ENCODE results near the gene SLC9A9. TPM values are rescaled to one million over a fixed set of nuclear protein-coding genes. Genes with fewer than 3 reads are reported as not detected.

SLC9A9 gene
- total RNA-seq, 1 donor from 2014 or later, result 20.4 TPM

GRCh38 chr3:143237077-143237627, 611.1 kb downstream of the SLC9A9 start:
- no peaks in the 10 kb centered on the region for H3K36me3 ChIP-seq (ENCODE audit: control insufficient read depth in 3 of 3, insufficient read depth in 3 of 3, low read length in 3 of 3)
- no peak overlapping the region for H3K4me3 ChIP-seq (ENCODE audit: low read length in 3 of 3)
- no peaks in the 10 kb centered on the region for H3K4me1 ChIP-seq (ENCODE audit: control insufficient read depth in 3 of 3, insufficient read depth in 3 of 3, low read length in 3 of 3)
- no peaks in the 10 kb centered on the region for H3K27me3 ChIP-seq (ENCODE audit: control insufficient read depth in 3 of 3, insufficient read depth in 3 of 3, low read length in 3 of 3)
- H3K9me3 ChIP-seq (ENCODE audit: control insufficient read depth in 3 of 3, low read length in 3 of 3), result no peaks in the 10 kb centered on the region
- no peak overlapping the region for H3K27ac ChIP-seq (ENCODE audit: low read depth, low read length)
- no peak overlapping the region for H3K9ac ChIP-seq (ENCODE audit: low read depth in 1 of 3, low read length in 3 of 3)

- H3K9ac ChIP-seq (ENCODE audit: low read depth in 1 of 3, low read length in 3 of 3), result no peak overlapping the region
- H3K4me3 ChIP-seq (ENCODE audit: low read length in 3 of 3), result no peak overlapping the region
- H3K4me1 ChIP-seq (ENCODE audit: control insufficient read depth in 3 of 3, insufficient read depth in 3 of 3, low read length in 3 of 3), result no peaks in the 10 kb centered on the region
- no peaks in the 10 kb centered on the region for H3K9me3 ChIP-seq (ENCODE audit: control insufficient read depth in 3 of 3, low read length in 3 of 3)
- H3K27me3 ChIP-seq (ENCODE audit: control insufficient read depth in 3 of 3, insufficient read depth in 3 of 3, low read length in 3 of 3), result no peaks in the 10 kb centered on the region
- no peak overlapping the region for H3K27ac ChIP-seq (ENCODE audit: low read depth, low read length)
- no peaks in the 10 kb centered on the region for H3K36me3 ChIP-seq (ENCODE audit: control insufficient read depth in 3 of 3, insufficient read depth in 3 of 3, low read length in 3 of 3)
Measured at GRCh38 chr3:143236226-143236964, 611.9 kb downstream of the SLC9A9 start.

GRCh38 chr3:143235614-143236204, 612.6 kb downstream of the SLC9A9 start:
- Histone ChIP-seq H3K4me3 (ENCODE audit: low read length in 3 of 3) (no peak overlapping the region), H3K27me3 (ENCODE audit: control insufficient read depth in 3 of 3, insufficient read depth in 3 of 3, low read length in 3 of 3) (no peaks in the 10 kb centered on the region), H3K4me1 (ENCODE audit: control insufficient read depth in 3 of 3, insufficient read depth in 3 of 3, low read length in 3 of 3) (no peaks in the 10 kb centered on the region), H3K9ac (ENCODE audit: low read depth in 1 of 3, low read length in 3 of 3) (no peak overlapping the region), H3K9me3 (ENCODE audit: control insufficient read depth in 3 of 3, low read length in 3 of 3) (no peaks in the 10 kb centered on the region), H3K27ac (ENCODE audit: low read depth, low read length) (no peak overlapping the region), H3K36me3 (ENCODE audit: control insufficient read depth in 3 of 3, insufficient read depth in 3 of 3, low read length in 3 of 3) (no peaks in the 10 kb centered on the region)

DNA sequence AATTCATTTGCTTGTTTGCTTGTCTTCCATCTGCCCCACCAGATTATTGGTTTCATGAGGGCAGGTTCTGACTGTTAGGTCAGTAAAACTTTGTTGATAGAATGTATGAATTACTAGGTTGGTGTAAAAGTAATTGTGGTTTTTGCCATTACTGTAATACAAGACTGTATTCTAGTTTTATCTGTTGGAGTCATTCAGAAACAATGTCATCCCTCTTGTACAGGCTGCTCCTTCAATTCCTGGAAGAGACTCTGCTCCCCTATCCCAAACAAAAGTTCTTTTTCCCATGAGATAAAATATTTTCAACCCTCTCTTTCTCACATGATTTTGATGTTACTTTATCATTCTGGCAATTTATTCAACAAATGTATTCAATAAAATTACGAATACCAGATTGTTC, 613.7 kb downstream of the SLC9A9 start:
- Histone ChIP-seq H3K4me3 (ENCODE audit: low read length in 3 of 3) (no peak overlapping the region), H3K36me3 (ENCODE audit: control insufficient read depth in 3 of 3, insufficient read depth in 3 of 3, low read length in 3 of 3) (no peaks in the 10 kb centered on the region), H3K27me3 (ENCODE audit: control insufficient read depth in 3 of 3, insufficient read depth in 3 of 3, low read length in 3 of 3) (no peaks in the 10 kb centered on the region), H3K4me1 (ENCODE audit: control insufficient read depth in 3 of 3, insufficient read depth in 3 of 3, low read length in 3 of 3) (no peaks in the 10 kb centered on the region), H3K27ac (ENCODE audit: low read depth, low read length) (no peak overlapping the region), H3K9ac (ENCODE audit: low read depth in 1 of 3, low read length in 3 of 3) (no peak overlapping the region), H3K9me3 (ENCODE audit: control insufficient read depth in 3 of 3, low read length in 3 of 3) (no peaks in the 10 kb centered on the region)

DNA sequence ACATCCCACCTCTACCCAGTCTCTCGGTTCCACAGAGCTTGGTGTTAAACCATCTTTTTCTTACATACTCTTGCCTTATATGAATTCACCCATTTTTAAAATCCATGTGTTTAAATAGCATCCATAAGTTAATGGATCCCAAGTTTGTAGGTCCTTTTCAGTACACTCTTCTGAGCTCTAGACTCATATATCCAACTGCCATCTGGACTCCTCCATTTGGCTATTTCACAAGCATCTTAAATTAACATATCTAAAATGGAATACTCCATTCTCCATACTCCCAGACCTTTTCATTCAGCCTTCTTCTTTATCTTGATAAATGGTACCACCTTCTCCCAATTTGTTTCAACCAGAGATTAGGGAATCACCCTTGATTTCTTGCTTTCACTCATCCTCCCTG, 615.3 kb downstream of the SLC9A9 start:
- Histone ChIP-seq H3K27me3 (ENCODE audit: control insufficient read depth in 3 of 3, insufficient read depth in 3 of 3, low read length in 3 of 3) (no peaks in the 10 kb centered on the region), H3K4me1 (ENCODE audit: control insufficient read depth in 3 of 3, insufficient read depth in 3 of 3, low read length in 3 of 3) (no peaks in the 10 kb centered on the region), H3K9me3 (ENCODE audit: control insufficient read depth in 3 of 3, low read length in 3 of 3) (no peaks in the 10 kb centered on the region), H3K4me3 (ENCODE audit: low read length in 3 of 3) (no peak overlapping the region), H3K9ac (ENCODE audit: low read depth in 1 of 3, low read length in 3 of 3) (no peak overlapping the region), H3K36me3 (ENCODE audit: control insufficient read depth in 3 of 3, insufficient read depth in 3 of 3, low read length in 3 of 3) (no peaks in the 10 kb centered on the region), H3K27ac (ENCODE audit: low read depth, low read length) (no peak overlapping the region)

DNA sequence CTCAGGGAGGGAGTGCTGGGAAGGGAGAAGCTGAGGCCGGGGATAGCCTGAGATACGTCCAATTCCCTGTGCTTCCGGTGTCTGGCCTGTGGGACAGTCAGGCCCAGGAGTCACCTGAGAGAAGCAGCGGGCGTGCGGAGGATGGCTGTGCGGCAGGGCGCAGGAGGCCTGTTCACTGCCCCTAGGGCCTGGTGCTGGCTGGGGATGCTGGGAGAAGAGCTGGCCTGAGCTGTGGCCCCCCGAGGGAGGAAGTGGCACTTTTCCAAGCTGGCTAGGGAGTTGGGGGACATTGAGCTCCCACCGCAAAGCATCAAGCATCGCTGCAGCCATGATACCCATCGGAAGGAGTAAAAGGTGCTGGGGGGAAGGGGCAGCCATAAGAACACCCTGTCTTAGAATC, 619.9 kb downstream of the SLC9A9 start:
- no peak overlapping the region for H3K9ac ChIP-seq (ENCODE audit: low read depth in 1 of 3, low read length in 3 of 3)
- H3K27me3 ChIP-seq (ENCODE audit: control insufficient read depth in 3 of 3, insufficient read depth in 3 of 3, low read length in 3 of 3), result no peaks in the 10 kb centered on the region
- no peaks in the 10 kb centered on the region for H3K9me3 ChIP-seq (ENCODE audit: control insufficient read depth in 3 of 3, low read length in 3 of 3)
- H3K4me1 ChIP-seq (ENCODE audit: control insufficient read depth in 3 of 3, insufficient read depth in 3 of 3, low read length in 3 of 3), result no peaks in the 10 kb centered on the region
- no peaks in the 10 kb centered on the region for H3K36me3 ChIP-seq (ENCODE audit: control insufficient read depth in 3 of 3, insufficient read depth in 3 of 3, low read length in 3 of 3)
- no peak overlapping the region for H3K4me3 ChIP-seq (ENCODE audit: low read length in 3 of 3)
- no peak overlapping the region for H3K27ac ChIP-seq (ENCODE audit: low read depth, low read length)

GRCh38 chr3:143226678-143227291, 621.5 kb downstream of the SLC9A9 start:
- no peaks in the 10 kb centered on the region for H3K36me3 ChIP-seq (ENCODE audit: control insufficient read depth in 3 of 3, insufficient read depth in 3 of 3, low read length in 3 of 3)
- no peaks in the 10 kb centered on the region for H3K9me3 ChIP-seq (ENCODE audit: control insufficient read depth in 3 of 3, low read length in 3 of 3)
- no peak overlapping the region for H3K9ac ChIP-seq (ENCODE audit: low read depth in 1 of 3, low read length in 3 of 3)
- no peaks in the 10 kb centered on the region for H3K4me1 ChIP-seq (ENCODE audit: control insufficient read depth in 3 of 3, insufficient read depth in 3 of 3, low read length in 3 of 3)
- H3K4me3 ChIP-seq (ENCODE audit: low read length in 3 of 3), result no peak overlapping the region
- H3K27me3 ChIP-seq (ENCODE audit: control insufficient read depth in 3 of 3, insufficient read depth in 3 of 3, low read length in 3 of 3), result no peaks in the 10 kb centered on the region
- H3K27ac ChIP-seq (ENCODE audit: low read depth, low read length), result no peak overlapping the region

DNA sequence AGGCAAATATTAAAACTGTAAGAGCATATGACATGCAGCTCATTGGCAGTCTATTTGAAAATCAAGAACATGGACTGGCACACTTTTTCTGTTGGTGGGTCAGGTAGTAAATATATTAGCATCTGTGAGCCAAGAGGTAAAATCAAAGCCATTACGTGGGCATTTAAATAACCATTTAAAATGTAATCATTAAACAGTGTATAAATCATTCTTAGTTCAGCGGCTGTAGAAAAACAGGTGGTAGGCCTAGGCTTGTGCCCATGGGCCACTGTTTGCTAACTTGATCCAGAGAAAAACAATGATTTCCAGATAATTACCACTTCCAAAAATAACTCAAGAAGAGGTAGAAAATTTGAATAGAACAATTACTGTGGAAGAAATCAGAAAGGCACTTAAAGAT, 623.6 kb downstream of the SLC9A9 start:
- Histone ChIP-seq H3K9ac (ENCODE audit: low read depth in 1 of 3, low read length in 3 of 3) (no peak overlapping the region), H3K4me3 (ENCODE audit: low read length in 3 of 3) (no peak overlapping the region), H3K4me1 (ENCODE audit: control insufficient read depth in 3 of 3, insufficient read depth in 3 of 3, low read length in 3 of 3) (no peaks in the 10 kb centered on the region), H3K9me3 (ENCODE audit: control insufficient read depth in 3 of 3, low read length in 3 of 3) (no peaks in the 10 kb centered on the region), H3K36me3 (ENCODE audit: control insufficient read depth in 3 of 3, insufficient read depth in 3 of 3, low read length in 3 of 3) (no peaks in the 10 kb centered on the region), H3K27ac (ENCODE audit: low read depth, low read length) (no peak overlapping the region), H3K27me3 (ENCODE audit: control insufficient read depth in 3 of 3, insufficient read depth in 3 of 3, low read length in 3 of 3) (no peaks in the 10 kb centered on the region)

DNA sequence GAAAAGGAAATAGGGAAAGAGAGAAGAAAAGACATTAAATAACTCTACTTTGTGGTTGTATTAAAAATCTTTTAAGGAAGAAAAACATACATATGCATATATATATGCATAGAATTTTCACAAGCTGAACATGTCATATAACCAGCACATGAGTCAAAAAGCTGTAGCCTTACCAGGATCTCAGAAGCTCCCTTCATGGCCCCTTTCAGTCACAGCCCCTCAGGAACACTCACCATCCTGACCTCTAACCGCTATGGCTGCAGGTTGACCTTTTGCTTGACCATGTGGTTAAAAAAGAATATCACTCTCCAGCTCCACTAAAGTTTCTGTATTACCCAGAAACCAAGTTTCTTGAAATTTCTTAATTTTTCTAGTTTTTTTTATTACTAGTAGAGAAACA, 625.3 kb downstream of the SLC9A9 start:
- Histone ChIP-seq H3K27me3 (ENCODE audit: control insufficient read depth in 3 of 3, insufficient read depth in 3 of 3, low read length in 3 of 3) (no peaks in the 10 kb centered on the region), H3K4me1 (ENCODE audit: control insufficient read depth in 3 of 3, insufficient read depth in 3 of 3, low read length in 3 of 3) (no peaks in the 10 kb centered on the region), H3K4me3 (ENCODE audit: low read length in 3 of 3) (no peak overlapping the region), H3K9ac (ENCODE audit: low read depth in 1 of 3, low read length in 3 of 3) (no peak overlapping the region), H3K9me3 (ENCODE audit: control insufficient read depth in 3 of 3, low read length in 3 of 3) (no peaks in the 10 kb centered on the region), H3K27ac (ENCODE audit: low read depth, low read length) (no peak overlapping the region), H3K36me3 (ENCODE audit: control insufficient read depth in 3 of 3, insufficient read depth in 3 of 3, low read length in 3 of 3) (no peaks in the 10 kb centered on the region)

DNA sequence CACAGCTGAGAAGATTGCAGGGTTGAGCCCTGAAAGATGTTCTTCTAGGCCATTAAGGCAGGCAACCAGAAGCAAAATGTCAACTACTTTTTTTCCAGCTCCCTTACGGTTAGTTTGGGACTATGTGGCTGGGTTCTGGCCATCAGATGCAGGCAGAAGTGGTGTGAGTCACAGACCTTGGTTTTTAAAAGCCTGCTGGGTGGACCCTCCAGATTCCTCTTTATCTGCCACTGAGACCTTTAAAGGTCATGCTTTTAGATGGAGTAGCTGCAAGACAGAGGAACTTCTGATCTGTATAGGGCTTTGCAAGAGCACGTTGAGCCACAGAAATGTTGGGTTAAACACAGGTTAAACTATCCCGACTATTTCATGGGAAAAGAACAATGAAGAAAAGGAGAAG, 625.8 kb downstream of the SLC9A9 start:
- Histone ChIP-seq H3K36me3 (ENCODE audit: control insufficient read depth in 3 of 3, insufficient read depth in 3 of 3, low read length in 3 of 3) (no peaks in the 10 kb centered on the region), H3K27me3 (ENCODE audit: control insufficient read depth in 3 of 3, insufficient read depth in 3 of 3, low read length in 3 of 3) (no peaks in the 10 kb centered on the region), H3K9me3 (ENCODE audit: control insufficient read depth in 3 of 3, low read length in 3 of 3) (no peaks in the 10 kb centered on the region), H3K4me3 (ENCODE audit: low read length in 3 of 3) (no peak overlapping the region), H3K4me1 (ENCODE audit: control insufficient read depth in 3 of 3, insufficient read depth in 3 of 3, low read length in 3 of 3) (no peaks in the 10 kb centered on the region), H3K27ac (ENCODE audit: low read depth, low read length) (no peak overlapping the region), H3K9ac (ENCODE audit: low read depth in 1 of 3, low read length in 3 of 3) (no peak overlapping the region)
